HG03520 (cell line): ENCODE data around the gene SLBP.

ENCODE experiments used
- ATAC-seq: cut with Tn5 transposase; IDR thresholded peaks from one replicate; pipeline ENCODE4 v1.9.1; 2021; ENCODE audit warnings: mild to moderate bottlenecking, moderate library complexity; ENCODE audit not compliant: unreplicated experiment

Gene SLBP

GRCh38 chr4:1712216-1713002 is at the start of gene SLBP:
Gene SLBP (minus strand): TSS chr4:1712319. CDS start chr4:1712188, 131 bp downstream.
- peak; percentile 73 for ATAC-seq

- no peak for ATAC-seq
Measured at GRCh38 chr4:1761130-1761689, 49.1 kb upstream of the SLBP start.

GRCh38 chr4:1760521-1761071 is 48.5 kb upstream of the SLBP start:
- ATAC-seq: no peak

GRCh38 chr4:1759818-1760223 is 47.7 kb upstream of the SLBP start:
- ATAC-seq: no peak

GRCh38 chr4:1759170-1759817 is 47.2 kb upstream of the SLBP start:
- no peak for ATAC-seq

- no peak for ATAC-seq
Measured at GRCh38 chr4:1758306-1759121, 46.4 kb upstream of the SLBP start.

GRCh38 chr4:1757836-1758235 is 45.7 kb upstream of the SLBP start:
- ATAC-seq: no peak

- ATAC-seq: no peak
Measured at GRCh38 chr4:1756893-1757779, 45.0 kb upstream of the SLBP start.

GRCh38 chr4:1756079-1756478 is 44.0 kb upstream of the SLBP start:
- no peak for ATAC-seq

- ATAC-seq: no peak
Measured at GRCh38 chr4:1755297-1755696, 43.2 kb upstream of the SLBP start.

- ATAC-seq: no peak
Measured at GRCh38 chr4:1754336-1754735, 42.2 kb upstream of the SLBP start.

GRCh38 chr4:1753697-1754311 is 41.7 kb upstream of the SLBP start:
- no peak for ATAC-seq

GRCh38 chr4:1753294-1753696 is 41.2 kb upstream of the SLBP start:
- ATAC-seq: no peak

- ATAC-seq: no peak
Measured at GRCh38 chr4:1752284-1753041, 40.3 kb upstream of the SLBP start.

- no peak for ATAC-seq
Measured at GRCh38 chr4:1751919-1752283, 39.8 kb upstream of the SLBP start.

- no peak for ATAC-seq
Measured at GRCh38 chr4:1751155-1751918, 39.2 kb upstream of the SLBP start.

- ATAC-seq: no peak
Measured at GRCh38 chr4:1750381-1751154, 38.4 kb upstream of the SLBP start.
